Central memory CD4-positive, alpha-beta T cell (primary cell): Measurements from ENCODE around the gene KRTAP10-6.
A peak's percentile ranks its signal among the peaks of the same experiment; 100 is the strongest.
"Not testable (repeated sequence)": the region's sequence is repeated elsewhere in the genome, so short reads cannot be mapped to it uniquely, and the experiment has no call there.

ENCODE experiments used
- DNase-seq: peaks from one replicate; pipeline ENCODE4 v3.0.0; 2022
- total RNA-seq, 3 experiments: gene quantifications; one replicate each; lab custom pipeline; 2026; lab: John Stamatoyannopoulos, UW

Gene KRTAP10-6, protein sequence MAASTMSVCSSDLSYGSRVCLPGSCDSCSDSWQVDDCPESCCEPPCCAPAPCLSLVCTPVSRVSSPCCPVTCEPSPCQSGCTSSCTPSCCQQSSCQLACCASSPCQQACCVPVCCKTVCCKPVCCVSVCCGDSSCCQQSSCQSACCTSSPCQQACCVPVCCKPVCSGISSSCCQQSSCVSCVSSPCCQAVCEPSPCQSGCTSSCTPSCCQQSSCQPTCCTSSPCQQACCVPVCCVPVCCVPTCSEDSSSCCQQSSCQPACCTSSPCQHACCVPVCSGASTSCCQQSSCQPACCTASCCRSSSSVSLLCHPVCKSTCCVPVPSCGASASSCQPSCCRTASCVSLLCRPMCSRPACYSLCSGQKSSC
- 0 to 0.07 (median 0) reads per million in 3 experiments for total RNA-seq

DNA sequence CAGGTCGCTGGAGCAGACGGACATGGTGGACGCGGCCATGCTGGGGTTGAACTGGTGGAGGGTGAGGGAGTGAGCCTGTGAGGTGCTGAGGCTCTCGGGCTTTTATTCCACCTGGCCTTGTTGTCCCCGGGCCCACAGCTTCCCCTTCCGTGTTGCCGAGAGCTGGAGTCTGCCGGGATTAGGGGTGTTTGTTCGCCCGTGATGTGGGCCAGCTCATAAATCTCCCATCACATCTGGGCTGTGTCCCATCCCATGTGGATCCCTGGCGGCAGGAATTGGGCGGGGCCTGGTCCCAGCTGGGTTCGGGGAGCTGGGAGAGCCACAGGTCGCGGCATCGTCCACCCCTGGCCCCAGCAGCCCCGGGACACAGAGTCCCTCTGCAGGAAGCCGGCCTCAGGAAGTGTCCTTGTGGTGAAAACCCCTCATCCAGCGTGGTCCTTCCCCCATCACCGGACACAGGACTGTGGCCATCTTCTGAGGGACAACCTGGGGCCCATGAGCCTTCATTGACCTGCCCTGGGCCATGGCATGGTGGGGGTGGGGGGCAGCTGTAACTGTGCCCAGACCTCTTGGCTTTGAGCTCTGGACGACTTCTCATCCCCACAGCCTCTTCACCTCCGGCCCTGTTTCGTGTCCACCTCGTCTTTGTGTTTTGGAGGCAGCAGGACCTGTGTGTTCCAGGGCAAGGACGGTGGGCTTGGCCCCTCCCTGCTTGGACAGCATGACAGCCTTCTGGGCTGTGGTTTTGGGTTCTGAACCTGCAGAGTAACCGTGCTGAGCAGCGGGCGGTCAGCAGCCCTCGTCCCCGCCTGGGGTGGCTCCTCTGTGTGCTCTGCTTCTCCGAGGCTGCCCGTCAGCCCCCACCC lies at the start of gene KRTAP10-6:
Gene KRTAP10-6 (minus strand): TSS at position 60 of the 866 bp plus-strand sequence. CDS start 21 bp downstream, at position 39.
- no peak for DNase-seq

DNA sequence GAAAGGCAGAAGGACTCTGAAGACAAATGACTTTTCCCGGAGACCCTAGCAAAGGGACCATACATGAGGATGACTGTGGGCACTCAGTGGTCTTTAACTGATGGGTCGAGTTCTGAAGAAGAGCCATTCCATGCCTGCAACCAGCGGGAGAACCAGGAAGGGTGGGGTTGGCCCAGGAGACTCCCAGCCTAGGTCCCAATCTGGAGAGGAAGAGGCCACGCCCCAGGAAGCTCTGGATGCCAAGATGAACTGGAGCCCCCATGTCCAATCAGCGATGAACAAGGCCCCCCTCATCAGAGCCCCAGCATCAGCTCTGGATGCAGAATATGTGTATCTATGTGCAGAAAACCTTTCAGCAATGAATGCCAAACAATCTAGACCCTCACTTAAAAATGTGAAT lies 48.5 kb upstream of the KRTAP10-6 start:
- no peak for DNase-seq

DNA sequence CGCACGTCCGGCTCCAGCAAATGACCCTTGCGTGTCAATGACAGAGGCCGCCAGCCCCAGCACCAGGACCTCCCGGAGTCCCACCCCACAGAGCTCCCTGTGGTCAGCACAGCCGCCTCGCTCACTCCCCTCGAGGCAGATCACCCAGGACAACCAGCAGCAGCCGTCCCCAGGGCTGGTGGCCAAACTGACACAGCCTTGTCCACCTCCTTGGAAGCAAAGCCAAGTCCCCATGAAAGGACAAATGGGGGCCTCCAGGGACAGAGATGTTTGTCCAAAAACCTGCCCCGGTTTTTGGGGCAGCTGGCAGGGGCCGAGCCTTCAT lies 47.0 kb upstream of the KRTAP10-6 start:
- DNase-seq = no peak

DNA sequence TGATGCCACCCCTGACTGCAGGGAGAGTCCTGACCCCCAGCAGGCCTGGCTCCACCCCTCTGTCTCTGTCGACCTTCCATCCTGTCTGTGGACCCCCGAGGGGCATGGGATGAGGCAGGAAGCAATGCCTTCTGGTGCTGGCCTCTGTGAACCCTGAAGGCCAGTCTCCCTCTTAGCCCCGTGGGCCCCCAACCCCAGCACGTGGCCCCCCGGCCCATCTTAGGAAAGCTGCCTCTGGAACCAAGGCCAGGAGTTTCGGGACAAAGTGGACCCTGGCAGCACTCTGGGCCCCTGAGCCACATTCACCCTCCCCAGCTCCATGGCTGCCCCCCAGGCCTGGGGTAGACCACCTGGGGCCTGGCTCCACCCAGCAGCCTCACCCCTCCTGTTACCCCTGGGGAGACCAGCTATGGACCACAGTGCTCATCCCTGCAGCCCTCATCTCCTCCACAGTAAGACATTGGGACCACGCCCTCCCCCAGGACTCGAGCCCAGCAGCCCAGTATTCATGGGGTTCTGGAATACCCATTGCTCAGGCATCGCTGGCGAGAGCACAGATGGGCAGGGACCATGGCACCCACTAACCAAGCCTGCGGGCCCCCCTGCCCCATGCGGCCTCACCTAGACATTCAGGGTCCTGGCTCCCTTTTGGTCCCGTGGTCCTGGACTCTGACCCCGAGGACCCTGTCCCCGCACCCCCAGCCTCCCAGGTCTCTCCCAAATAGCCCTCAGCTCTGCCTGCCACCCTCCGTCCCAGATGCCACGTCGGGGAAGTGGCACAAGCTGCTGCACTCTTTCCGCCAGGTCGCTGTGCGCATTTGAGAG lies 46.4 kb upstream of the KRTAP10-6 start:
- DNase-seq = not testable (repeated sequence)

DNA sequence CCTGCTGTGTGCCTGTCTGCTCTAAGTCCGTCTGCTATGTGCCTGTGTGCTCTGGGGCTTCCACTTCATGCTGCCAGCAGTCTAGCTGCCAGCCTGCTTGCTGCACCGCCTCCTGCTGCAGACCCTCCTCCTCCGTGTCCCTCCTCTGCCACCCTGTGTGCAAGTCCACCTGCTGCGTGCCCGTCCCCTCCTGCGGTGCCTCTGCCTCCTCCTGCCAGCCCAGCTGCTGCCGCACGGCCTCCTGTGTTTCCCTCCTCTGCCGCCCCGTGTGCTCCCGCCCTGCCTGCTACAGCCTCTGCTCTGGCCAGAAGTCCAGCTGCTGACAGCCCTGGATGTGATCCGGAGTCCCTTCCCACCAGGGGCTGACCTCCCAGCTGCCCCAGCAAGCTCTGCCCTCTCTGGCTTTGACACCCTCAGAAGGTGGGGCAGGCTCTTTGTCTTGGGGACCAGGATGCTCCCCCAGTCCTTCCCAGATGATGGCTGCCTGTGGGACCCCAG lies 45.6 kb upstream of the KRTAP10-6 start:
- DNase-seq = not testable (repeated sequence)

DNA sequence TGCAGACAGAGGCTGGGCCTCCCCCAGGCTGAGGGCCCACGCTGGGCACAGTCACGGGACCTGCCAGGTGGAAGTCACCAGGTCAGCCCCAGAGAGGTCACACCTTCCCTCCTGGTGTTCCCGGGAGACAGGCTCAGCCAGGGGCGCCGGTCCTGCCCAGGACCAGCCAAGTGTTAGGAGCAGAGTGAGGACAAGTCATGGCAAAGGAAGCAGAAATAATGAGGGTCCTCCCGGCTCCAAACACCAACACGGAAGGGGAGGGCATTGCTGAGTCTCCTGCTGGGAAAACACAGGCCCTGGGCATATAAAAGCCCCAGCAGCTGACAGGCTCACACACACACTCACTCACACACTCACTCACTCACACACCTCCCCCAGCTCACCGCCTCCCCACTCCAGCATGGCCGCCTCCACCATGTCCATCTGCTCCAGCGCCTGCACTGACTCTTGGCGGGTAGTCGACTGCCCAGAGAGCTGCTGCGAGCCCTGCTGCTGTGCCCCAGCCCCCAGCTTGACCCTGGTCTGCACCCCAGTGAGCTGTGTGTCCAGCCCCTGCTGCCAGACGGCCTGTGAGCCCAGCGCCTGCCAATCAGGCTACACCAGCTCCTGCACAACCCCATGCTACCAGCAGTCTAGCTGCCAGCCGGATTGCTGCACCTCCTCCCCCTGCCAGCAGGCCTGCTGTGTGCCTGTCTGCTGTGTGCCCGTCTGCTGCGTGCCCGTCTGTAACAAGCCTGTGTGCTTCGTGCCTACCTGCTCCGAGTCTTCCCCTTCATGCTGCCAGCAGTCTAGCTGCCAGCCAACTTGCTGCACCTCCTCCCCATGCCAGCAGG lies 44.9 kb upstream of the KRTAP10-6 start, which contains the start of gene KRTAP10-10:
Gene KRTAP10-10 (plus strand): TSS at position 339 of the 833 bp plus-strand sequence. CDS start 62 bp downstream, at position 401.
- no peak for DNase-seq

DNA sequence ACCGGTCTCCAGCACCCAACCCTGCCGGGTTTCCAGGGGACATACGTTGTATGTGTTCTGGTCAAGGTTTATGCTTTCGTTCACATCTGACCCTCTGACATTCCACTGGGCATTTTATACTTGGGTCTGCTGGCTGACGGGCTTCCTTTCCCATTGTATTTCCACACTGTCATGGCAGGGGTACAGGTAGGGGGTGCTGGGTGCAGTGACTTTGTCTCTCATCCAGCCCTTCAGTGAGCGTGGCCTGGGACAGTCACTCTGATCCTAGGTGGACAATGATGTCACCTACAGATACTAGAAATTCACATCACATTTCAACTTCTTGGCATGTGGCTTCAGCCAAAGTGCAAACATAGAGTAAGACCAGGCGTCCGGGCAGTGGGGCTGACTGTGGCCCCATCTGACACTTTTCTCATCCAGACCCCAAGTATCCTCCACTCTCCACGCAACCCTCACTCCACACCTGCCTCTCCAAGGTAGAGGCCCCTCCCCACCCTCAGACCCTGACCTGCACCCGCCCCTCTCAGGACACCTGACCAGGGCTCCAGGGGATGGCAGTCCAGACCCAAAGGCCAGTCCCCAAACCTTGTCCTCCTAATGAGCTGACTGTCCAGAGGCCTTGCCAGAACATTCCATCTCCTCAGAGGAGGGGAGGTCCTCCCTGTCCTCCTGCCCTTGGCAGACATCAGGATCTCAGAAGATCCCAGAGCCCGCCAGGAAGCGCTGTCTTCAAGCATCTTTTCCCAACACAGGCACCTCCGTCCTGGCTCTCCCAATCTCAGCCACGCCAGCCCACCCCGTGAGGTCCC lies 44.1 kb upstream of the KRTAP10-6 start:
- DNase-seq = no peak

DNA sequence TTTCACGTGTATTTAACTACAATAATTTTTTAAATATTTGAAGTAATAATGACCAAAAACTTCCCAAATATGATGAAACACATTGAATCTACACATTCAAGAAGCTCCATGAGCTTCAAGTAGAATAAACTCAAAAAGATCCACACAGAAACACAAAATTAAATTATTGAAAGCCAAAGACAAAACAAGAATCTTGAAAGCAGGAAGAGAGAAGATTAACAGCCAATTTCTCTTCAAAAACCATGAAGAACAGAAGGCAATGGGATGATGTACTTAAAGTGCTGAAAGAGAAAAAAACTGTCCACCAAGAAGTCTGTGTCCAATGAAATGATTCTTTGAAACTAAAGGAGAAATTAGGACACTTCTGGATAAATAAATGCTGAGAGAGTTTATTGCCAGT lies 39.8 kb upstream of the KRTAP10-6 start:
- DNase-seq = no peak

DNA sequence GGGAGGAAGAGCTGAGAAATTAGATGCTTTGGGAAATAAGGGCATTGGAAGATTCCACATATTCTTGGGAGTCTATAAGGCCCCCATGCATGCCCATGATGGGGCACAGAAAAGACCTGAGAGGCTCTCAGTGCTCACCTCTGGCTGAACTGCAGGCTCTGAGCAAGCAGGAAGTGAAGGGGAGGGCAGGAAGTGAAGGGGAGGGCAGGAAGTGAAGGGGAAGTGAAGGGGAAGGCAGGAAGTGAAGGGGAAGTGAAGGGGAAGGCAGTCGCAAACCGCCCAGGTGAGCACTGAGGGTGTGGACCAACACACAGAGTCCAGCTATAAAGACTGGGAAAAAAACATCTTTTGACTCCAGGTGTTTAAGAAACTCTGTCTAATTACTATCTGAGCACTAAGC lies 38.1 kb upstream of the KRTAP10-6 start:
- DNase-seq = no peak

DNA sequence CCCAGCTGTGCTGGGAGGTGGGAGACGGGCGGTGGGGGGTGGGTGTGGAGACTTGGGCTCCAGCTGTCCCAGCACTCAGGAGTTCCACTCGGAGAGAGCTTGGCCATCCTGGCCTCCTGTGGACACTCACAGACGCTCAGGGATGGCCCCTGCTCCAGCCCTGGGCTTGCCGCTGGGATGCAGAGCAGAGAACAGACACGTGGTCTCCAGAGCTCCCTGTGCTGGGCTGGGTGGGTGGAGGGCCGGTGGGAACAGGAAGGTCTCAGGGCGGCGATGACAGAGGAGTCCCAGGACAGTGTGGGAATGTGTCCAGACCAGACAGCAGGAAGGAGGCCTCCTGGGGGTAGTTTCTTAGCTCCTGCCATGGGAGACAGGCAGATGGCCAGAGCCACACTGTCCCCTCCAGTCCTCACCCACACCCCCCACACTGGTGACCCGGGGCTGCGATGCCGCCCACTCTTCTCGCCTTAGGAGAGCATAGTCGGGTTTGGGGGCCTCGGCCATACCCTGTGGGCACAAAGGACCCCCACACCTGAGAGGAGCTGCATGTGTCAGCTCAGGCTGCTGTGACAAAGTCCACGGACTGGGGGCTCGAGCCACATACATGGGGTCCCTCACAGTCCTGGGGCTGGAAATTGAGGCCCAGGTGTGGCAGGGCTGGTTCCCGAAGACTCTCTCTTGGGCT lies 36.5 kb upstream of the KRTAP10-6 start:
- no peak for DNase-seq

DNA sequence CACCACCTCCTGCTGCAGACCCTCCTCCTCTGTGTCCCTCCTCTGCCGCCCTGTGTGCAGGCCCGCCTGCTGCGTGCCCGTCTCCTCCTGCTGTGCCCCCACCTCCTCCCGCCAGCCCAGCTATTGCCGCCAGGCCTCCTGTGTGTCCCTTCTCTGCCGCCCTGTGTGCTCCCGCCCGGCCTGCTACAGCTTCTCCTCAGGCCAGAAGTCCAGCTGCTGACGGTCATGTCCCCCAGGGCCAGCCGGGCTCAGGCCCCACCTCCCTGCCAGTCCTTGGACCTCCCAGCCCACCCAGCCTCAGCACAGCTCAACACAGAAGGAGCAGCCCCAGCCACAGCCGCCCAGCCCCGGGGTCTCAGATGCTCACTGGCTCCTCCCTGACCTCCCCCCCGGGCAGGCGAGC lies 35.5 kb upstream of the KRTAP10-6 start:
- not testable (repeated sequence) for DNase-seq

DNA sequence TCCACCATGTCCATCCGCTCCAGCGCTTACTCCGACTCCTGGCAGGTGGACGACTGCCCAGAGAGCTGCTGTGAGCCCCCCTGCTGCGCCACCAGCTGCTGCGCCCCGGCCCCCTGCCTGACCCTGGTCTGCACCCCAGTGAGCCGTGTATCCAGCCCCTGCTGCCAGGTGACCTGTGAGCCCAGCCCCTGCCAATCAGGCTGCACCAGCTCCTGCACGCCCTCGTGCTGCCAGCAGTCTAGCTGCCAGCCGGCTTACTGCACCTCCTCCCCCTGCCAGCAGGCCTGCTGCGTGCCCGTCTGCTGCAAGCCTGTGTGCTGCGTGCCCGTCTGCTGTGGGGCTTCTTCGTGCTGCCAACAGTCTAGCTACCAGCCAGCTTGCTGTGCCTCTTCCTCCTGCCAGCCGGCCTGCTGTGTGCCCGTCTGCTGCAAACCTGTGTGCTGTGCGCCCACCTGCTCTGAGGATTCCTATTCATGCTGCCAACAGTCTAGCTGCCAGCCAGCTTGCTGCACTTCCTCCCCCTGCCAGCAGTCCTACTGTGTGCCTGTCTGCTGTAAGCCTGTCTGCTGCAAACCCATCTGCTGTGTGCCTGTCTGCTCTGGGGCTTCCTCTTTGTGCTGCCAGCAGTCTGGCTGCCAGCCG lies 35.0 kb upstream of the KRTAP10-6 start:
- not testable (repeated sequence) for DNase-seq

DNA sequence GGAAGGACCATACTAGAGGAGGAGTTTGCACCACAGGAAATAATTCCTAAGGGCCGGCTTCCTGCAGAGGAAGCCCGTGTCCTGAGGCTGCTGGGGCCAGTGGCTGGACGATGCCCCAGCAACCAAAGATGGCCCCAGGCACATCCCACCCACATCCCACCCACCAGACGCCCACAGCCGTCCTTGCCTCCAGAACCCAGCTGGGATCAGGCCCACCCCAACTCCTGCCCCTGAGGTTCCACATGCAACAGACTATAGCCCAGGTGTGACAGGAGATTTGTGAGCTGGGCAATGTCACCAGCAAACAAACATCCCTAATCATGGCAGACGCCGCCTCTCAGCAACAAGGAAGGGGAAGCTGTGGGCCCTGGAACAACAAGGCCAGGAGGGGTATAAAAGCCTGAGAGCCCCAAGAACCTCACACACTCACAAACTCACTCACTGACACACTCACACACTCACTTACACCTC lies 34.4 kb upstream of the KRTAP10-6 start, which contains the start of gene KRTAP10-9:
Gene KRTAP10-9 (plus strand): TSS at position 421 of the 471 bp plus-strand sequence. CDS start 79 bp downstream, outside the sequence.
- DNase-seq = no peak

DNA sequence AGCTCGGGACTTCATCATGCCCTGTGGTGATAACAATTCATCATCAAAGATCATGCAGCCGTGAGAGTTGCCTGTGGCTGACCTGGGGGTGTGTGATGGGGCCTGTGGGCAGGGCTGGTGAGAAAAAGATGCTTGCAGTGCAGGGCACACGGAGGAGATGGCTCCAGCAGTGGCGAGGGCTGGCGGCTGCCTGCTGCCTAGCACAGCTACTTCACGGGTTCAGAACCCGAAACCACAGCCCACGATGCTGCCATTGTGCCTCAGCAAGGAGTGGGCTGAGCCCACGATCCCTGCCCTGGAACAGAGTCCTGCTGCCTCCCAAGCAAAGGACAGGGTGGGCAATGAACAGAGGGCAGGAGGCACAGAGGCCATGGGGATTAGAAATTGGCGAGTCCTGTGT lies 34.0 kb upstream of the KRTAP10-6 start:
- DNase-seq = no peak

DNA sequence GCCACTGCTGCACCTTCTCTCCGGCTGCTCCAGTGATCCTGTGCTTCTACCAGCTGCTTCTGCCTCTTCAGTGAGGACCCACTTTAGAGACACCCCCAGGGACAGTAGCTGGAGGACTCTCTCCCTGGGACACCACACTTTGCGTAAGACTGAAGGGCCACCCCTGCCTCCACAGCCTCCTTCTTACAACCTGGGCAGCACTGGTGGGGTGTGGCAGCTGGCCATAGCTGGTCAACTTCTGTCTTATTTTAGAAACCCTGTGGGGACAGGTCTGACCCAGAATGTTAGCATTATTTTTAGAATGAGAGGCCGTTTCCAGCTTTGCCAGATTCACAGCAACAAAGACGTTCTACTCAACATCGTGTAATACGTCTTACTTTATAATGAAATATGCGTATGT lies 33.5 kb upstream of the KRTAP10-6 start:
- no peak for DNase-seq

DNA sequence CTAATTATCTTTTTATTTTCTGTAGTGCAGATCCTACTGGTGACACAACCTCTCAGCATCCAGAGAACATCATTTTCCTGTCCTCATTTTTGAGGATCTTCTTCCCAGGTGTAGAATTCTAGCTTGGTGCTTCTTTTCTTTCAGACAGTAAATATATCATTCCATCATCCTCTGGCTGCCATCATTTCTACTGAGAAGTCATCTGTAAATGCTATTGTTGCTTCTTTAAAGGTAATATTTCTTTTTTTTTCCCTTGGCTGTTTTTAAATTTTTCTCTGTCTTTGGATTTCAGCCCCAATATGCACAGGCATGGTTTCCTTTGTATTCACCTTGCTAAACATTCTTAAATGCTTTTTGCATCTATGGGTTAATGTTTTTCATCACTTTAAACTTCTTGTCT lies 31.3 kb upstream of the KRTAP10-6 start:
- no peak for DNase-seq

DNA sequence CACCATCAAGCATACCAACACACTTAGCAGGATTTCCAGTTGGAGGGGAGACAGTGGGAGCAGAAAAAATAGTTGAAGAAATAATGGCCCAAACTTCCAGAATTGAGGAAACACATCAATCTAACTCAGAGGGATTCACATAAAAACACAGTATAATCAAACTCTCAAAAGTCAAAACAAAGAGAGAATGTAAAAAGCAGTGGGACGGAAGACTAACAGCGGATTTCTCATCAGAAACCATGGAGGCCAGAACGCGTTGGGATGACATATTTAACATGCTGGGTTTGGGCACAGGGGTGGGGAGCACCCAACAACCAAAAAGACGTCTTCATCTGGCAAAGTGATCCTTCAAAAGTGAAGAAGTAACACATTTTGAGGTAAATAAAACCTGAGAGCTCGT lies 27.6 kb upstream of the KRTAP10-6 start:
- no peak for DNase-seq

DNA sequence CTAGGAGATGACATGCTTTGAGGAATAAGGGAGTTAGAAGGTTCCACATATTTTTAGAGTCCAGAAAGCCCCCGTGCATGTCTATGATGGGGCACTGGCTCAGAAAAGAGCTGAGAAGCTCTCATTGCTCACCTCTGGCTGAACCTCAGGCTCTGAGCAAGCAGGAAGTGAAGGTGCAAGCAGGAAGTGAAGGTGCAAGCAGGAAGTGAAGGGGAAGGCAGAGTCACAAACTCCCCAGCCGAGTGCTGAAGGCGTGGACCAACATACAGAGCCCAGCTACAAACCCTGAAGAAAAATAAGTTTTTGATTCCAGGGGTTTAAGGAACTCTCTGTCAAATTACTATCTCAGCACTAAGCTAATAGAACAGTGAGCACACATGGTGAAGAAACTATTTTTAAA lies 26.6 kb upstream of the KRTAP10-6 start:
- peak; percentile 73 for DNase-seq

DNA sequence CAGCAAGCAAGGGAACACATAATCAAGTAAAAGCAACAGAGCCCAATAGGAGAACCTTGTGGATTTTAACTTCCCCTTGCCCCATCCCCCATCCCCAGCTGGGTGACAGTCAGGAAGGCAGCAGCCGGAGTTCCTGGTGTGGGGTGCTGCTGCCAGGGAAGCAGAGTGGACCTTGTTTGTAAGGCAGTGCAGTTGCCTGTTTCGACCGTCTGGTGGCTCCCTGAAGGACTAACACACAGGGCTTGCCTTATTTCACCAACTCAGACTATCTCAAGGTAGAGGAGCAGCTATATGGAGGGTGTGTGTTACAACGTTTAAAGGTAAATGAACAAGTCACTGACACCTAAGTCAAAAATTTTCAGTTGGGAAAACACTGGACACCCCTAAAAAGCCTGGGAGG lies 26.2 kb upstream of the KRTAP10-6 start:
- DNase-seq = no peak
